ENCODE results near the gene TMEM250. TPM values are rescaled to one million over a fixed set of nuclear protein-coding genes. Genes with fewer than 3 reads are reported as not detected.

Gene TMEM250
- total and polyA plus RNA-seq, 9 of the 15 experiments (the other 6 are each of a cell fraction or from before 2014, with no cell fraction given) = 0.32 to 44.6 (median 12.2) TPM

DNA sequence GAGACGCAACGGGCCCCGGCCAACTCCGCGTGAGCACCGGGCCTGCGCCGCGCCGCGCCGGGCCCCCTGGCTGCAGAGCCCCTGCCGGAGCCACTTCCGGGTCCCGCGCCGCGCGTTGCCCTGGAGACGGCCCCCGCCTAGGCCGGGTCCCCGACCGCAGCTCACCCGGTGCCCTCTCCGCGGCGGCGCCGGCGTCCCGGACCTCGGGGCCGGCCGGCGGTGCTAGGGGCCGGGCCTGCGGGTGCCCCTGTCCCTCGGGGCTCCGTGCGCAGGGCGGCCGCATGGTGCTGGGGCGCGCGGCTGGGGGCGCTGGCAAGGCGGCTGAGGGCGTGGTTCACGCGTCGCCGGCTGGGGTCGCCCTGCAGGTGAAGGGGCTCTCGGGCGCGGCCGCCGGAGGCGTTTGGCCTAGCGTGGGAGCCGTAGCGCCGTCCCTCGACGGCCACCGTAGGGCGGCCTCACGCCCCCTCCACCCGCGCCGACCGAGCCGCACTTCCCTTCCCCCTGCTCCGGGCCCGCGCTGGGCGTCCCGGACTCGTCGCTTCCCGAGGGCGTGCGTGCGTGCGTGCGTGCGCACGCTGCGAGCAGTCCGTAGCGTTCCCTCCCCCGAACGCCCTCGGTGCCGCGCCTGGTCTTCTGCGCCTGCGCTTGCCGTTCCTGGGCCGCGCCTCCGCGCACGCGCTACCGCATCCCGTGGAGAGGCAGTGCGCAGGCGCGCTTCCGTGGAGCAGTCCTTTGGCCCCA lies at the start of gene TMEM250 (continued):
- TF ChIP-seq, protein P1, sequence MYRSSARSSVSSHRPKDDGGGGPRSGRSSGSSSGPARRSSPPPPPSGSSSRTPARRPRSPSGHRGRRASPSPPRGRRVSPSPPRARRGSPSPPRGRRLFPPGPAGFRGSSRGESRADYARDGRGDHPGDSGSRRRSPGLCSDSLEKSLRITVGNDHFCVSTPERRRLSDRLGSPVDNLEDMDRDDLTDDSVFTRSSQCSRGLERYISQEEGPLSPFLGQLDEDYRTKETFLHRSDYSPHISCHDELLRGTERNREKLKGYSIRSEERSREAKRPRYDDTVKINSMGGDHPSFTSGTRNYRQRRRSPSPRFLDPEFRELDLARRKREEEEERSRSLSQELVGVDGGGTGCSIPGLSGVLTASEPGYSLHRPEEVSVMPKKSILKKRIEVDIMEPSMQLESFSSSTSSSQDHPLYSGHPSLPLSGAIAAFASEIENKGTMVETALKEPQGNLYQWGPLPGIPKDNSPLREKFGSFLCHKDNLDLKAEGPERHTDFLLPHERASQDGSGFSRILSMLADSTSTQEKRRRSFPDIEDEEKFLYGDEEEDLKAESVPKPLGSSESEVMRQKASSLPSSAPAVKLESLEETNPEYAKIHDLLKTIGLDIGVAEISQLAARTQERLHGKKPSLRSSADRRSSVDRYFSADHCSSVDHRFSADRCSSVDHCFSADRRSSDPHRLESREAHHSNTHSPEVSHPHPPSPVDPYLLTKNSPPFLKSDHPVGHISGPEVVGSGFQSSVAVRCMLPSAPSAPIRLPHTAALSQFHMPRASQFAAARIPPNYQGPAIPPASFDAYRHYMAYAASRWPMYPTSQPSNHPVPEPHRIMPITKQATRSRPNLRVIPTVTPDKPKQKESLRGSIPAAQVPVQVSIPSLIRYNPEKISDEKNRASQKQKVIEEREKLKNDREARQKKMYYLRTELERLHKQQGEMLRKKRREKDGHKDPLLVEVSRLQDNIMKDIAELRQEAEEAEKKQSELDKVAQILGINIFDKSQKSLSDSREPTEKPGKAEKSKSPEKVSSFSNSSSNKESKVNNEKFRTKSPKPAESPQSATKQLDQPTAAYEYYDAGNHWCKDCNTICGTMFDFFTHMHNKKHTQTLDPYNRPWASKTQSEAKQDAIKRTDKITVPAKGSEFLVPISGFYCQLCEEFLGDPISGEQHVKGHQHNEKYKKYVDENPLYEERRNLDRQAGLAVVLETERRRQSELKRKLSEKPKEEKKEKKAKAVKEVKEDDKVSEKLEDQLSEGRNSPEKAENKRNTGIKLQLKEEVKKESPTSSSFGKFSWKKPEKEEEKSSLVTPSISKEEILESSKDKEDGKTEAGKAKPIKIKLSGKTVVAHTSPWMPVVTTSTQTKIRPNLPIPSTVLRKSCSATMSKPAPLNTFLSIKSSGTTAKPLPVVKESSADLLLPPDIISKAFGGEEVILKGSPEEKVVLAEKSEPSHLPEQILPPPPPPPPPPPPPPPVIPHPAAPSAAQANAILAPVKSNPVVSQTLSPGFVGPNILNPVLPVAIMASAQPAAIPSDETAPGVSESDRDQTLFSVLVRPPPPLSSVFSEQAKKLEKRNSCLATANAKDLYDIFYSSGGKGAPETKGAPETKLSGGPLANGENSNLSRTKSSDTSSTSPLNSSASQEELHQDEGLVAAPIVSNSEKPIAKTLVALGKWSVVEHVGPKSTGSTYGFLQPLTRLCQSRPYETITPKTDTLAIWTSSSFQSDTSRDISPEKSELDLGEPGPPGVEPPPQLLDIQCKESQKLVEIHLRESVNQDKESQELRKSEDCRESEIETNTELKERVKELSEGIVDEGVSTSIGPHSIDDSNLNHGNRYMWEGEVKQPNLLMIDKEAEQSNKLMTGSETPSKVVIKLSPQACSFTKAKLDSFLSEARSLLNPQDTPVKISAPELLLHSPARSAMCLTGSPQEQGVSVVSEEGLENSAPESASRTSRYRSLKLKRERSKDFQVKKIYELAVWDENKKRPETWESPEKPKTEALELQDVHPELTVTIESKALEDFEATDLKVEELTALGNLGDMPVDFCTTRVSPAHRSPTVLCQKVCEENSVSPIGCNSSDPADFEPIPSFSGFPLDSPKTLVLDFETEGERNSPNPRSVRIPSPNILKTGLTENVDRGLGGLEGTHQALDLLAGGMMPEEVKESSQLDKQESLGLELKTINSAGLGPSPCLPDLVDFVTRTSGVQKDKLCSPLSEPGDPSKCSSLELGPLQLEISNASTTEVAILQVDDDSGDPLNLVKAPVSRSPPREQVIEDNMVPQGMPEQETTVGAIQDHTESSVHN (IDR thresholded peaks at IDR 0.05; ENCODE audit: borderline replicate concordance in 1 of 2, low read depth in 1 of 2) = no peak
- TF ChIP-seq TAL1 (IDR thresholded peaks at IDR 0.05) = no peak
- TF ChIP-seq PTRF (tag; IDR thresholded peaks at IDR 0.05) = no peak
- no peak for TF ChIP-seq KHSRP (IDR thresholded peaks at IDR 0.05)
- TF ChIP-seq NONO (IDR thresholded peaks at IDR 0.05; ENCODE audit: low read depth in 2 of 2, low read length in 1 of 2) = peak in 1 of 2 experiments; percentile 70; a peak in 1 of 4 replicates
- no peak for TF ChIP-seq ZSCAN29 (IDR thresholded peaks at IDR 0.05)
- TF ChIP-seq, protein P2, sequence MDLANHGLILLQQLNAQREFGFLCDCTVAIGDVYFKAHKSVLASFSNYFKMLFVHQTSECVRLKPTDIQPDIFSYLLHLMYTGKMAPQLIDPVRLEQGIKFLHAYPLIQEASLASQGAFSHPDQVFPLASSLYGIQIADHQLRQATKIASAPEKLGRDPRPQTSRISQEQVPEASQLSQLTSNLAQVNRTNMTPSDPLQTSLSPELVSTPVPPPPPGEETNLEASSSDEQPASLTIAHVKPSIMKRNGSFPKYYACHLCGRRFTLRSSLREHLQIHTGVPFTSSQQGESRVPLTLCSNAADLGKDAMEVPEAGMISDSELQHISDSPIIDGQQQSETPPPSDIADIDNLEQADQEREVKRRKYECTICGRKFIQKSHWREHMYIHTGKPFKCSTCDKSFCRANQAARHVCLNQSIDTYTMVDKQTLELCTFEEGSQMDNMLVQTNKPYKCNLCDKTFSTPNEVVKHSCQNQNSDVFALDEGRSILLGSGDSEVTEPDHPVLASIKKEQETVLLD (IDR thresholded peaks at IDR 0.05) = peak; percentile 99
- TF ChIP-seq, protein P3, sequence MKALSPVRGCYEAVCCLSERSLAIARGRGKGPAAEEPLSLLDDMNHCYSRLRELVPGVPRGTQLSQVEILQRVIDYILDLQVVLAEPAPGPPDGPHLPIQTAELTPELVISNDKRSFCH (CRISPR knock-in tag; IDR thresholded peaks at IDR 0.05) = no peak
- TF ChIP-seq, protein P3 (tag; IDR thresholded peaks at IDR 0.05) = peak; percentile 73; the same call in 1 of the 2 replicates
- TF ChIP-seq, protein P4, sequence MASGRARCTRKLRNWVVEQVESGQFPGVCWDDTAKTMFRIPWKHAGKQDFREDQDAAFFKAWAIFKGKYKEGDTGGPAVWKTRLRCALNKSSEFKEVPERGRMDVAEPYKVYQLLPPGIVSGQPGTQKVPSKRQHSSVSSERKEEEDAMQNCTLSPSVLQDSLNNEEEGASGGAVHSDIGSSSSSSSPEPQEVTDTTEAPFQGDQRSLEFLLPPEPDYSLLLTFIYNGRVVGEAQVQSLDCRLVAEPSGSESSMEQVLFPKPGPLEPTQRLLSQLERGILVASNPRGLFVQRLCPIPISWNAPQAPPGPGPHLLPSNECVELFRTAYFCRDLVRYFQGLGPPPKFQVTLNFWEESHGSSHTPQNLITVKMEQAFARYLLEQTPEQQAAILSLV (tag; IDR thresholded peaks at IDR 0.05) = no peak
- TF ChIP-seq MTA3 (IDR thresholded peaks at IDR 0.05; ENCODE audit: borderline replicate concordance) = peak; percentile 99
- no peak for TF ChIP-seq ZNF124 (CRISPR knock-in tag; IDR thresholded peaks at IDR 0.05)
- no peak for TF ChIP-seq SNRNP70 (optimal IDR thresholded peaks at IDR 0.05; ENCODE audit: low read depth, low read length)
- peak; percentile 78; the same call in 1 of the 2 replicates for TF ChIP-seq EP400 (IDR thresholded peaks at IDR 0.05)
- no peak for TF ChIP-seq DIDO1 (tag; IDR thresholded peaks at IDR 0.05; ENCODE audit: low read depth)
- peak; percentile 82 for TF ChIP-seq RBM22 (IDR thresholded peaks at IDR 0.05; ENCODE audit: low read depth, low read length, poor library complexity, severe bottlenecking)
